Lung (tissue), 12 donors: ENCODE measurements around the gene PHEX. TPM values are rescaled to one million over a fixed set of nuclear protein-coding genes. Genes with fewer than 3 reads are reported as not detected.

ENCODE experiments used
- ATAC-seq: fragments of 200-7000 bp; cut with Tn5 transposase; one replicate; pipeline ENCODE4 v1.9.1; 2020; ENCODE audit warnings: moderate number of reproducible peaks; ENCODE audit not compliant: insufficient read depth, low FRiP score
- DNase-seq, 3 donors: peaks; one replicate each; pipeline ENCODE4 v3.0.0-alpha.2; 2013 to 2017
- H3K27ac ChIP-seq, 2 donors: one replicate each; pipeline ENCODE4 v1.5.1; 2013; ENCODE audit warnings: mild to moderate bottlenecking in 2 of 2, moderate library complexity in 2 of 2, control low read depth in 1 of 2, inconsistent platforms in 1 of 2, low read depth in 1 of 2, low read length in 1 of 2
- H3K27me3 ChIP-seq, 3 donors: one replicate each; pipeline ENCODE4 v1.5.1; 2013; ENCODE audit warnings: low read length in 2 of 3; ENCODE audit not compliant: control insufficient read depth in 3 of 3, insufficient read depth in 3 of 3
- H3K36me3 ChIP-seq, 4 donors: one replicate each; pipeline ENCODE4 v1.5.1; 2013; ENCODE audit warnings: low read length in 4 of 4, mild to moderate bottlenecking in 1 of 4, moderate library complexity in 1 of 4; ENCODE audit not compliant: control insufficient read depth in 4 of 4, insufficient read depth in 4 of 4
- H3K4me1 ChIP-seq, 5 donors: one replicate each; pipeline ENCODE4 v1.5.1; 2013; ENCODE audit warnings: low read length in 5 of 5, mild to moderate bottlenecking in 2 of 5, moderate library complexity in 1 of 5; ENCODE audit not compliant: control insufficient read depth in 5 of 5, insufficient read depth in 5 of 5
- H3K4me3 ChIP-seq: one replicate; pipeline ENCODE4 v1.5.1; 2013; ENCODE audit warnings: mild to moderate bottlenecking, control low read depth, moderate library complexity
- H3K9ac ChIP-seq, 2 donors: one replicate each; pipeline ENCODE4 v1.5.1; 2013; ENCODE audit warnings: low read length in 2 of 2, control low read depth in 1 of 2; ENCODE audit not compliant: insufficient read depth in 1 of 2
- H3K9me3 ChIP-seq, 4 donors: one replicate each; pipeline ENCODE4 v1.5.1; 2013; ENCODE audit warnings: low read length in 3 of 4, mild to moderate bottlenecking in 1 of 4, moderate library complexity in 1 of 4; ENCODE audit not compliant: control insufficient read depth in 4 of 4, insufficient read depth in 3 of 4
- CTCF ChIP-seq: IDR thresholded peaks from 2 replicates; pipeline ENCODE4 v1.5.1; 2012; ENCODE audit warnings: mild to moderate bottlenecking; ENCODE audit errors: control extremely low read depth, extremely low read depth
- WGBS, 2 donors: extraction: QIAGEN DNeasy Blood & Tissue Kit; methylation state at CpG; one replicate each; pipeline ENCODE4 v1.1.7; 2013; 5-methylcytosine and 5-hydroxymethylcytosine counted together
- polyA plus RNA-seq, 2 donors: library from polyadenylated mRNA; stranded (reverse); fragments of 200-250 nt; gene quantifications; one replicate each; pipeline ENCODE4 v1.2.1, GENCODE V29; 2013
- total RNA-seq, 2 donors: library from RNA; depleted of rRNA in 1 of 2; stranded (reverse); fragments of >200 nt in 1 of 2; gene quantifications; one replicate each; pipeline ENCODE4 v1.2.1, GENCODE V29; 2014 to 2021
- donor health status: control.
- donor health status: control.
- donor health status: Bipolar disorder and iron deficiency.
- donor health status: healthy.
- donor health status: DM: yes; HTN: yes; CAD: no.

PHEX gene
- total and polyA plus RNA-seq, 4 donors = 0.59 to 15.4 (median 3.8) TPM

GRCh38 chrX:22039541-22039940, 7.4 kb downstream of the PHEX start:
- WGBS, 2 donors = 78 to 83% methylated on average over 6 of the region's 6 CpGs
- DNase-seq (no peak), ATAC-seq (no peak)
- no peaks in the 10 kb centered on the region for H3K9me3 ChIP-seq
- peaks cover 0 to 5% (median 2%) of the 10 kb centered on the region in 3 donors for H3K27me3 ChIP-seq
- H3K4me3 ChIP-seq = no peak overlapping the region
- H3K27ac ChIP-seq = no peak overlapping the region
- H3K36me3 ChIP-seq = no peaks in the 10 kb centered on the region
- no peak for TF ChIP-seq CTCF
- peaks cover 0 to 7% (median 0%) of the 10 kb centered on the region in 5 donors for H3K4me1 ChIP-seq
- no peak overlapping the region for H3K9ac ChIP-seq

- Histone ChIP-seq H3K4me3 (no peak overlapping the region), H3K36me3 (no peaks in the 10 kb centered on the region), H3K9me3 (no peaks in the 10 kb centered on the region), H3K9ac (no peak overlapping the region), H3K4me1 (peaks cover 0 to 7% (median 0%) of the 10 kb centered on the region in 5 donors), H3K27ac (no peak overlapping the region), H3K27me3 (peaks cover 0 to 7% (median 2%) of the 10 kb centered on the region in 3 donors)
- no peak for ATAC-seq
- 84 to 95% methylated on average over 2 of the region's 2 CpGs for WGBS, 2 donors
- no peak for DNase-seq
- no peak for TF ChIP-seq CTCF
These were observed 8.1 kb downstream of the PHEX start for GRCh38 chrX:22040184-22040583.

- ATAC-seq (no peak), DNase-seq (no peak)
- no peaks in the 10 kb centered on the region for H3K36me3 ChIP-seq
- H3K27ac ChIP-seq = no peak overlapping the region
- no peak overlapping the region for H3K4me3 ChIP-seq
- no peak overlapping the region for H3K9ac ChIP-seq
- H3K27me3 ChIP-seq = peaks cover 2 to 7% (median 3%) of the 10 kb centered on the region in 3 donors
- TF ChIP-seq CTCF = no peak
- no peaks in the 10 kb centered on the region for H3K9me3 ChIP-seq
- H3K4me1 ChIP-seq = peaks cover 0 to 7% (median 0%) of the 10 kb centered on the region in 5 donors
- WGBS, 2 donors = 73 to 85% methylated on average over 11 of the region's 11 CpGs
These were observed 9.9 kb downstream of the PHEX start for GRCh38 chrX:22041907-22042530.

- Histone ChIP-seq H3K4me3 (no peak overlapping the region), H3K27me3 (peaks cover 0 to 9% (median 3%) of the 10 kb centered on the region in 3 donors), H3K36me3 (no peaks in the 10 kb centered on the region), H3K4me1 (peaks cover 0 to 10% (median 0%) of the 10 kb centered on the region in 5 donors), H3K9ac (no peak overlapping the region), H3K27ac (no peak overlapping the region), H3K9me3 (no peaks in the 10 kb centered on the region)
- ATAC-seq (no peak), DNase-seq (no peak)
- WGBS, 2 donors = 45 to 75% methylated on average over 4 of the region's 4 CpGs
- no peak for TF ChIP-seq CTCF
These were observed 11.7 kb downstream of the PHEX start for GRCh38 chrX:22043872-22044271.
